ENCODE measurements around the gene COTL1. TPM values are rescaled to one million over a fixed set of nuclear protein-coding genes. Genes with fewer than 3 reads are reported as not detected.

The COTL1 gene
- total RNA-seq, 2 experiments from 2014 or later = 179 to 181 TPM

- no peaks in the 10 kb centered on the region for H3K9me3 ChIP-seq (ENCODE audit: control insufficient read depth in 1 of 2, insufficient read depth in 1 of 2, low read length in 2 of 2)
- peaks cover 41% of the 10 kb centered on the region for H3K36me3 ChIP-seq (ENCODE audit: insufficient read depth, low read length)
- peaks cover 100% of the 10 kb centered on the region for H3K4me1 ChIP-seq (ENCODE audit: insufficient read depth, low read length)
- TF ChIP-seq CTCF (IDR thresholded peaks at IDR 0.05) = no peak
- no peaks in the 10 kb centered on the region for H3K27me3 ChIP-seq (ENCODE audit: control insufficient read depth in 1 of 2, insufficient read depth in 2 of 2, low read length in 2 of 2)
- H3K4me3 ChIP-seq (ENCODE audit: low read length) = no peak overlapping the region
- DNase-seq (no peak), ATAC-seq (ENCODE audit: poor library complexity) (no peak)
- peak overlapping the region; percentile 88 for H3K27ac Mint-ChIP-seq
- peak overlapping the region in 1 of 2 donors; percentile 63 for H3K27ac ChIP-seq (ENCODE audit: low read depth in 1 of 2, low read length in 2 of 2)
- peaks cover 75% of the 10 kb centered on the region for H3K36me3 Mint-ChIP-seq (ENCODE audit: low read depth)
- no peaks in the 10 kb centered on the region for H3K27me3 Mint-ChIP-seq
- peak overlapping the region; percentile 65 for H3K4me3 Mint-ChIP-seq
- peaks cover 93% of the 10 kb centered on the region for H3K4me1 Mint-ChIP-seq (ENCODE audit: low read depth)
- no peaks in the 10 kb centered on the region for H3K9me3 Mint-ChIP-seq
- POLR2A ChIA-PET = interaction anchor here (1.0 to 1.7 kb wide), 4 partner anchors 9 to 16 kb away, joined by 5 to 6 read pairs (median 6); no protein-coding TSS in a partner anchor
- CTCF ChIA-PET = interaction anchor here (2.2 kb wide), 1 partner anchor 11 kb away, joined by 8 read pairs; no protein-coding TSS in a partner anchor
- intact Hi-C loops (cut with DNase I, micrococcal nuclease) = no loop called here
Measured at GRCh38 chr16:84611041-84611440, 6.8 kb downstream of the COTL1 start.

GRCh38 chr16:84610376-84610775 lies 7.5 kb downstream of the COTL1 start:
- peak overlapping the region; percentile 88 for H3K27ac Mint-ChIP-seq
- Histone ChIP-seq H3K9me3 (ENCODE audit: control insufficient read depth in 1 of 2, insufficient read depth in 1 of 2, low read length in 2 of 2) (no peaks in the 10 kb centered on the region), H3K27ac (ENCODE audit: low read depth in 1 of 2, low read length in 2 of 2) (peak overlapping the region; percentile 51 to 63), H3K36me3 (ENCODE audit: insufficient read depth, low read length) (peaks cover 41% of the 10 kb centered on the region), H3K4me3 (ENCODE audit: low read length) (no peak overlapping the region), H3K4me1 (ENCODE audit: insufficient read depth, low read length) (peaks cover 100% of the 10 kb centered on the region), H3K27me3 (ENCODE audit: control insufficient read depth in 1 of 2, insufficient read depth in 2 of 2, low read length in 2 of 2) (no peaks in the 10 kb centered on the region)
- no peaks in the 10 kb centered on the region for H3K9me3 Mint-ChIP-seq
- POLR2A ChIA-PET = interaction anchor here (1.0 to 1.7 kb wide), 4 partner anchors 8 to 16 kb away, joined by 5 to 6 read pairs (median 6); no protein-coding TSS in a partner anchor
- no peak for ATAC-seq (ENCODE audit: poor library complexity)
- H3K36me3 Mint-ChIP-seq (ENCODE audit: low read depth) = peaks cover 75% of the 10 kb centered on the region
- peak in 1 of 14 experiments; percentile 38 for DNase-seq
- H3K4me3 Mint-ChIP-seq = peak overlapping the region; percentile 65
- CTCF ChIA-PET = interaction anchor here (0.9 to 2.2 kb wide), 2 partner anchors 11 kb away, joined by 3 to 8 read pairs; no protein-coding TSS in a partner anchor
- no peak for TF ChIP-seq CTCF (IDR thresholded peaks at IDR 0.05)
- intact Hi-C loops (cut with DNase I, micrococcal nuclease) = no loop called here
- peaks cover 93% of the 10 kb centered on the region for H3K4me1 Mint-ChIP-seq (ENCODE audit: low read depth)
- H3K27me3 Mint-ChIP-seq = no peaks in the 10 kb centered on the region

- intact Hi-C loops (cut with DNase I, micrococcal nuclease) = no loop called here
- Mint-ChIP-seq H3K27ac (peak overlapping the region; percentile 88), H3K4me1 (ENCODE audit: low read depth) (peaks cover 93% of the 10 kb centered on the region), H3K27me3 (no peaks in the 10 kb centered on the region), H3K4me3 (peak overlapping the region; percentile 47), H3K36me3 (ENCODE audit: low read depth) (peaks cover 71% of the 10 kb centered on the region), H3K9me3 (no peaks in the 10 kb centered on the region)
- POLR2A ChIA-PET = interaction anchor here (1.4 to 3.6 kb wide), 5 partner anchors 8 to 15 kb away, joined by 5 to 36 read pairs (median 6); partner anchors contain the start of gene COTL1
- peak overlapping the region; percentile 51 to 63 for H3K27ac ChIP-seq (ENCODE audit: low read depth in 1 of 2, low read length in 2 of 2)
- DNase-seq (no peak), ATAC-seq (ENCODE audit: poor library complexity) (no peak)
- CTCF ChIA-PET = interaction anchor here (0.9 to 2.2 kb wide), 2 partner anchors 10 to 12 kb away, joined by 3 to 8 read pairs; no protein-coding TSS in a partner anchor
- no peak for TF ChIP-seq CTCF (IDR thresholded peaks at IDR 0.05)
- peaks cover 35% of the 10 kb centered on the region for H3K36me3 ChIP-seq (ENCODE audit: insufficient read depth, low read length)
- no peaks in the 10 kb centered on the region for H3K9me3 ChIP-seq (ENCODE audit: control insufficient read depth in 1 of 2, insufficient read depth in 1 of 2, low read length in 2 of 2)
- peaks cover 100% of the 10 kb centered on the region for H3K4me1 ChIP-seq (ENCODE audit: insufficient read depth, low read length)
- no peak overlapping the region for H3K4me3 ChIP-seq (ENCODE audit: low read length)
- H3K27me3 ChIP-seq (ENCODE audit: control insufficient read depth in 1 of 2, insufficient read depth in 2 of 2, low read length in 2 of 2) = no peaks in the 10 kb centered on the region
Measured at GRCh38 chr16:84609563-84610177, 8.2 kb downstream of the COTL1 start.

All from CD4-positive, alpha-beta T cell (primary cell).